Trophoblast cell (in vitro differentiated cells and primary cell): ENCODE measurements around the gene HABP2.

Source experiments
- DNase-seq, 2 donors: peaks; one replicate each; pipeline ENCODE4 v3.0.0-alpha.2; 2016
- H2AFZ ChIP-seq: 2 replicates; pipeline ENCODE4 v1.6.1; 2013; ENCODE audit warnings: low read length, moderate library complexity, mild to moderate bottlenecking; ENCODE audit not compliant: insufficient read depth, poor library complexity
- H2AK5ac ChIP-seq: 2 replicates; pipeline ENCODE4 v1.6.1; 2013; ENCODE audit warnings: mild to moderate bottlenecking, low read length
- H2BK120ac ChIP-seq: 2 replicates; pipeline ENCODE4 v1.6.1; 2013; ENCODE audit warnings: low read length, mild to moderate bottlenecking, moderate library complexity; ENCODE audit not compliant: insufficient read depth, poor library complexity
- H2BK12ac ChIP-seq: 2 replicates; pipeline ENCODE4 v1.6.1; 2013; ENCODE audit warnings: mild to moderate bottlenecking, low read length, moderate library complexity
- H2BK5ac ChIP-seq: 2 replicates; pipeline ENCODE4 v1.6.1; 2013; ENCODE audit warnings: low read length, low read depth, moderate library complexity, mild to moderate bottlenecking; ENCODE audit not compliant: poor library complexity
- H3K14ac ChIP-seq: 2 replicates; pipeline ENCODE4 v1.6.1; 2013; ENCODE audit warnings: mild to moderate bottlenecking, low read length
- H3K18ac ChIP-seq: 2 replicates; pipeline ENCODE4 v1.6.1; 2013; ENCODE audit warnings: mild to moderate bottlenecking, low read length
- H3K23ac ChIP-seq: 2 replicates; pipeline ENCODE4 v1.6.1; 2013; ENCODE audit warnings: low read length
- H3K27ac ChIP-seq: 2 replicates; pipeline ENCODE4 v1.5.1; 2013; ENCODE audit warnings: low read depth, mild to moderate bottlenecking, inconsistent platforms, low read length, moderate library complexity
- H3K27me3 ChIP-seq: 2 replicates; pipeline ENCODE4 v1.6.1; 2013; ENCODE audit warnings: inconsistent platforms, mild to moderate bottlenecking, low read length, moderate library complexity; ENCODE audit not compliant: insufficient read depth
- H3K36me3 ChIP-seq, 2 experiments: 1 replicate in 1 of 2; 2 replicates in 1 of 2; pipeline ENCODE4 v1.6.1; 2013; ENCODE audit warnings: low read length in 2 of 2, mild to moderate bottlenecking in 2 of 2, moderate library complexity in 1 of 2; ENCODE audit not compliant: insufficient read depth in 2 of 2, control insufficient read depth in 1 of 2
- H3K4ac ChIP-seq: 2 replicates; pipeline ENCODE4 v1.6.1; 2013; ENCODE audit warnings: low read depth, mild to moderate bottlenecking, low read length, moderate library complexity
- H3K4me1 ChIP-seq, 2 experiments: 1 replicate in 1 of 2; 2 replicates in 1 of 2; pipeline ENCODE4 v1.6.1; 2013; ENCODE audit warnings: low read length in 2 of 2, mild to moderate bottlenecking in 2 of 2, moderate library complexity in 1 of 2; ENCODE audit not compliant: insufficient read depth in 2 of 2, control insufficient read depth in 1 of 2
- H3K4me2 ChIP-seq: 2 replicates; pipeline ENCODE4 v1.6.1; 2013; ENCODE audit warnings: inconsistent platforms, mild to moderate bottlenecking, low read length, moderate library complexity
- H3K4me3 ChIP-seq: 2 replicates; pipeline ENCODE4 v1.5.1; 2013; ENCODE audit warnings: mild to moderate bottlenecking, low read depth, low read length, inconsistent platforms
- H3K79me1 ChIP-seq: one replicate; pipeline ENCODE4 v1.6.1; 2013; ENCODE audit warnings: low read length
- H3K79me2 ChIP-seq: 2 replicates; pipeline ENCODE4 v1.6.1; 2013; ENCODE audit warnings: low read length, mild to moderate bottlenecking; ENCODE audit not compliant: control insufficient read depth, insufficient read depth, poor library complexity
- H3K9ac ChIP-seq: 2 replicates; pipeline ENCODE4 v1.6.1; 2013; ENCODE audit warnings: mild to moderate bottlenecking, low read length
- H3K9me3 ChIP-seq: 2 replicates; pipeline ENCODE4 v1.6.1; 2013; ENCODE audit warnings: low read depth, mild to moderate bottlenecking, control low read depth, inconsistent platforms, low read length; ENCODE audit not compliant: insufficient read depth
- H4K12ac ChIP-seq: 2 replicates; pipeline ENCODE4 v1.6.1; 2013; ENCODE audit warnings: low read depth, mild to moderate bottlenecking, low read length, moderate library complexity
- H4K8ac ChIP-seq: 2 replicates; pipeline ENCODE4 v1.6.1; 2013; ENCODE audit warnings: low read depth, mild to moderate bottlenecking, low read length, moderate library complexity
- H4K91ac ChIP-seq: one replicate; pipeline ENCODE4 v1.6.1; 2013; ENCODE audit warnings: low read depth, mild to moderate bottlenecking, low read length, moderate library complexity
- WGBS: extraction: QIAGEN DNeasy Blood & Tissue Kit; methylation state at CpG from one replicate; pipeline ENCODE4 v1.1.7; 2013; ENCODE audit warnings: missing lambda C conversion rate; ENCODE audit not compliant: insufficient read length, insufficient coverage; ENCODE audit errors: extremely low coverage; 5-methylcytosine and 5-hydroxymethylcytosine counted together

Gene HABP2

DNA sequence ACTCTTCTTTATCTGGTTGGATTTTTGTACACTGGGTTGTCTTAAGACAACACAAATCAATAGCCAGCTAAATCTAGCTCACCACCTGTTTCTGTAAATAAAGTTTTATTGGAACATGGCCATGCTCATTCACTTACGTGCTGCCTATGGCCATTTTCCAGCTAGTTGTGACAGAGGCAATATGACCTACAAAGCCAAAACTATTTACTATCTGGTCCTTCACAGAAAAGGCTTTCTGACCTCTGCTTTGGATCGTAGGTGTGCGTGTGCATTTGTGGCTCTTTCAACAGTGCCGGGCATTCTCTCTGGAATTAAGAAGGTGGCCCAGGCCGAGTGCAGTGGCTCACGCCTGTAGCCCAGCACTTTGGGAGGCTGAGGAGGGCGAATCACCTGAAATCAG lies 65.5 kb downstream of the HABP2 start:
- H2AK5ac ChIP-seq = no peak overlapping the region
- H3K23ac ChIP-seq = no peak overlapping the region
- no peaks in the 10 kb centered on the region for H3K4me1 ChIP-seq
- H2BK120ac ChIP-seq = no peak overlapping the region
- no peak overlapping the region for H4K91ac ChIP-seq
- H2BK5ac ChIP-seq = no peak overlapping the region
- H3K4ac ChIP-seq = no peak overlapping the region
- no peaks in the 10 kb centered on the region for H3K36me3 ChIP-seq
- no peak overlapping the region for H3K4me2 ChIP-seq
- no peaks in the 10 kb centered on the region for H3K9me3 ChIP-seq
- H3K18ac ChIP-seq = no peak overlapping the region
- H3K79me1 ChIP-seq = no peaks in the 10 kb centered on the region
- no peak overlapping the region for H3K9ac ChIP-seq
- no peak for DNase-seq
- H3K27ac ChIP-seq = no peak overlapping the region
- no CpG with 5 or more reads among the region's 7 CpGs for WGBS
- H3K27me3 ChIP-seq = peaks cover 1% of the 10 kb centered on the region
- H2BK12ac ChIP-seq = no peak overlapping the region
- no peak overlapping the region for H2AFZ ChIP-seq
- H3K14ac ChIP-seq = no peak overlapping the region
- H4K12ac ChIP-seq = no peak overlapping the region
- no peak overlapping the region for H4K8ac ChIP-seq
- no peaks in the 10 kb centered on the region for H3K79me2 ChIP-seq
- no peak overlapping the region for H3K4me3 ChIP-seq

DNA sequence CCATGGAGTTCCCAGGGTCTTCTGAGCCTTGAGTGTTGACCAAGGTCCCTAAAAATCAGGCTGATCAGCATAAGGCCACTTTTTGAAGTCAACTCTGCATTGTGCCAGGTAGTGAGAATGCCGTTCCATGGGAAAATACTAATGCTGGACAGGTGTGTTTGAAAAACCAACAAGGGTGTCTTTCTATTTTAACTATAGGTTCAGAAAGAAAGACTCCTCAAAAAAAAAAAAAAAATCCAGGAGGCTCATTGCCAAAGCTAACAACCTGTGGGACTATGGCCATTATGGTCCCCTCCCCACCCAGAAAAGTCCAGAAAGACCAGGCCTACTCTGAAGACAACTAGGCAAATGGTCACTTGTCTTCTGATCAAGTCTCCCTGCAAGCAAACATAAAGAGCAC lies 66.5 kb downstream of the HABP2 start:
- Histone ChIP-seq H3K27me3 (peaks cover 1% of the 10 kb centered on the region), H2AFZ (no peak overlapping the region), H2BK120ac (no peak overlapping the region), H3K14ac (no peak overlapping the region), H2BK5ac (no peak overlapping the region), H4K91ac (no peak overlapping the region), H3K9ac (no peak overlapping the region), H3K79me1 (no peaks in the 10 kb centered on the region), H4K12ac (no peak overlapping the region), H2BK12ac (no peak overlapping the region), H3K4me1 (no peaks in the 10 kb centered on the region), H4K8ac (no peak overlapping the region), H3K36me3 (no peaks in the 10 kb centered on the region), H2AK5ac (no peak overlapping the region), H3K27ac (no peak overlapping the region), H3K9me3 (no peaks in the 10 kb centered on the region), H3K23ac (no peak overlapping the region), H3K4me3 (no peak overlapping the region), H3K18ac (no peak overlapping the region), H3K4me2 (no peak overlapping the region), H3K4ac (no peak overlapping the region), H3K79me2 (no peaks in the 10 kb centered on the region)
- no peak for DNase-seq
- WGBS = no CpG with 5 or more reads among the region's 1 CpG

DNA sequence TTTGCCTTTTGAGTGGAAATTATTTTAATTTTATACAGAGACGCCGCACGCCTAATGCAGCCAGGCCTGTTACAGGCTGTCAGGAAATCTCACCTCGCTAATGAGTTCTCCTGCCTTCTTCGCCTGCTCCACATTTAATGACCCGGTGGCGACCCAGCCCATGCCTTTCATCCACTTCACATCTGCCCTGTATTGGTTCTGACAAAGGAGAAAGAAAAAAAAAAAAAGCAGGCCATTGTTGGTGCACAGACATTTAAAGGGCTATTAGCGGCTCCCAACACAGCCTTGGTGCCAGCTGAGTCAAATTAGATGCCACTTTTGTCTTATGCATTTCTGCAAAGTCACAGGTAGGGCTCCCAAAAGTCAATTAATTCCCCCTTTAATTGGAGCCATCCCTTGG lies 67.7 kb downstream of the HABP2 start:
- Histone ChIP-seq H3K27ac (no peak overlapping the region), H3K18ac (no peak overlapping the region), H4K8ac (no peak overlapping the region), H3K79me1 (no peaks in the 10 kb centered on the region), H3K14ac (no peak overlapping the region), H3K9me3 (no peaks in the 10 kb centered on the region), H3K36me3 (no peaks in the 10 kb centered on the region), H3K4ac (no peak overlapping the region), H2AK5ac (no peak overlapping the region), H3K4me2 (no peak overlapping the region), H2BK120ac (no peak overlapping the region), H2BK5ac (no peak overlapping the region), H4K91ac (no peak overlapping the region), H3K4me3 (no peak overlapping the region), H4K12ac (no peak overlapping the region), H2AFZ (no peak overlapping the region), H3K4me1 (no peaks in the 10 kb centered on the region), H3K27me3 (peaks cover 1% of the 10 kb centered on the region), H3K9ac (no peak overlapping the region), H3K79me2 (no peaks in the 10 kb centered on the region), H2BK12ac (no peak overlapping the region), H3K23ac (no peak overlapping the region)
- no peak for DNase-seq
- WGBS = no CpG with 5 or more reads among the region's 8 CpGs

DNA sequence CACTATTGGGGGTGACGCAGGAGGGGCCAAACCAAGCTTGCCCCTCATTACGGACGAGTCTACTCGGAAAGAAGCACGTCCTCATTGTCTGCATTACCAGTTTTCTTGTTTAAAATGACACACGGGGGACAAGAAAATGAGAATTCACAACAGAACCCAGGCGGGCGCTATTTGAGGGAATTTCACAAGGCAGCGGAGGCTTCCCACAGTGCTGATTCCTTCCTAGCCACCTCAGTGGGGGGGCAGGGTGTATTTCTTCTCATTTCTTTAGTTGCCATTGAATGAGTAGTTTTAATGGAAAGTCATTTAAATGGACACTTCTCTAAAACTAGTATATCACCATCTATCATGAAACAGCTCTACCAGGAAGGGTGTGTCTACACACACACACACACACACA lies 68.1 kb downstream of the HABP2 start:
- WGBS = no CpG with 5 or more reads among the region's 9 CpGs

More for the DNA sequence above, 68.1 kb downstream of the HABP2 start:
- Histone ChIP-seq H3K79me1 (no peaks in the 10 kb centered on the region), H3K18ac (no peak overlapping the region), H2BK5ac (no peak overlapping the region), H3K14ac (no peak overlapping the region), H3K27me3 (peaks cover 1% of the 10 kb centered on the region), H2BK120ac (no peak overlapping the region), H2AFZ (no peak overlapping the region), H4K12ac (no peak overlapping the region), H3K9me3 (no peaks in the 10 kb centered on the region), H4K8ac (no peak overlapping the region), H3K27ac (no peak overlapping the region), H2BK12ac (no peak overlapping the region), H2AK5ac (no peak overlapping the region), H3K4ac (no peak overlapping the region), H3K4me3 (no peak overlapping the region), H3K4me1 (no peaks in the 10 kb centered on the region), H4K91ac (no peak overlapping the region), H3K23ac (no peak overlapping the region), H3K79me2 (no peaks in the 10 kb centered on the region), H3K4me2 (no peak overlapping the region), H3K36me3 (no peaks in the 10 kb centered on the region), H3K9ac (no peak overlapping the region)
- DNase-seq = no peak
